K562 (cell line): ENCODE measurements around the gene ZMYM2. TPM values are rescaled to one million over a fixed set of nuclear protein-coding genes. Genes with fewer than 3 reads are reported as not detected.

Source experiments
- ATAC-seq: fragments of 200-7000 bp; cut with Tn5 transposase; 3 replicates; pipeline ENCODE4 v1.9.1; 2020; ENCODE audit warnings: moderate library complexity
- BruUV-seq: library from RNA; stranded (reverse); fragments of 400-500 nt; replicated peaks from 2 replicates; lab custom pipeline; 2021; lab: Mats Ljungman, UMichigan
- CTCF ChIA-PET: fragments of 300-600 bp; formaldehyde crosslinking; extraction: SDS; loops from one replicate; lab custom pipeline; 2021; ENCODE audit warnings: low intra/inter-chr PET ratio; lab: Yijun Ruan, JAX
- POLR2A ChIA-PET: fragments of 300-600, 350-650 bp; sonication (Branson Sonifier 250); formaldehyde crosslinking; extraction: SDS; loops from one replicate; lab custom pipeline; 2021; ENCODE audit warnings: antibody characterized with exemption, inconsistent platforms; lab: Yijun Ruan, JAX
- DNase-seq, 4 experiments: peaks; one replicate each; pipeline versions ENCODE4 v3.0.0 to v3.0.0-alpha.2; 2011 to 2018; ENCODE audit warnings: low spot score in 3 of 4, mixed read lengths in 3 of 4; ENCODE audit errors: extremely low read depth in 1 of 4
- FAIRE-seq: peaks from 2 replicates; lab custom pipeline; 2011; peaks lifted over from hg19 to GRCh38; lab: Jason Lieb, UNC
- H2AFZ ChIP-seq: 2 replicates; pipeline ENCODE4 v1.6.0; 2011; ENCODE audit warnings: low read depth, low read length, control low read depth, inconsistent platforms
- H3K27ac ChIP-seq: fragments of 200-600 bp; 3 replicates; pipeline ENCODE4 v1.8.0; 2011; ENCODE audit warnings: low read depth, mild to moderate bottlenecking, control low read depth, inconsistent platforms, low read length, moderate library complexity, mixed read lengths; ENCODE audit errors: extremely low read depth
- H3K27me3 ChIP-seq, 2 experiments: fragments of 300-600 bp in 1 of 2; 2 replicates in 1 of 2; 3 replicates in 1 of 2; pipeline versions ENCODE4 v1.6.0 to v1.8.0; 2011; ENCODE audit warnings: inconsistent platforms in 2 of 2, low read length in 2 of 2, mild to moderate bottlenecking in 1 of 2, mixed read lengths in 1 of 2, moderate library complexity in 1 of 2; ENCODE audit not compliant: control insufficient read depth in 2 of 2, insufficient read depth in 2 of 2
- H3K36me3 ChIP-seq: fragments of 300-600 bp; 3 replicates; pipeline ENCODE4 v1.8.0; 2011; ENCODE audit warnings: mild to moderate bottlenecking, low read length, inconsistent platforms; ENCODE audit not compliant: control insufficient read depth, insufficient read depth
- H3K4me1 ChIP-seq, 2 experiments: fragments of 200-600 bp in 1 of 2; replicated peaks in 1 of 2; 2 replicates in 1 of 2; 3 replicates in 1 of 2; pipeline versions ENCODE4 v1.5.1 to v1.8.0; 2011; ENCODE audit warnings: inconsistent platforms in 2 of 2, low read length in 2 of 2, mild to moderate bottlenecking in 1 of 2, mixed read lengths in 1 of 2, moderate library complexity in 1 of 2; ENCODE audit not compliant: control insufficient read depth in 2 of 2, insufficient read depth in 2 of 2
- H3K4me2 ChIP-seq: 2 replicates; pipeline ENCODE4 v1.6.1; 2011; ENCODE audit warnings: low read length, control low read depth, inconsistent platforms, mixed read lengths; ENCODE audit not compliant: insufficient read depth
- H3K4me3 ChIP-seq: fragments of 200-600 bp; sonication (generic), shearing (Covaris generic); 2 replicates; pipeline ENCODE4 v1.5.1; 2016; ENCODE audit warnings: control low read depth, inconsistent platforms
- H3K79me2 ChIP-seq: fragments of 200-600 bp; 3 replicates; pipeline ENCODE4 v1.8.0; 2011; ENCODE audit warnings: low read length, inconsistent platforms; ENCODE audit not compliant: control insufficient read depth, insufficient read depth
- H3K9ac ChIP-seq, 2 experiments: 2 replicates each; pipeline versions ENCODE4 v1.6.0 to v1.6.1; 2011; ENCODE audit warnings: low read depth in 2 of 2, low read length in 2 of 2, control low read depth in 1 of 2, inconsistent platforms in 1 of 2, mild to moderate bottlenecking in 1 of 2, mixed read lengths in 1 of 2; ENCODE audit not compliant: insufficient read depth in 1 of 2
- H3K9me1 ChIP-seq: one replicate; pipeline ENCODE4 v1.6.0; 2011; ENCODE audit warnings: inconsistent platforms, mild to moderate bottlenecking, low read length, moderate library complexity; ENCODE audit not compliant: control insufficient read depth, insufficient read depth
- H3K9me3 ChIP-seq: replicated peaks from 2 replicates; pipeline ENCODE4 v1.5.1; 2011; ENCODE audit warnings: low read depth, low read length, inconsistent platforms; ENCODE audit not compliant: control insufficient read depth, insufficient read depth
- H4K20me1 ChIP-seq: replicated peaks from 2 replicates; pipeline ENCODE4 v1.6.1; 2011; ENCODE audit warnings: low read length, inconsistent platforms, mixed read lengths; ENCODE audit not compliant: control insufficient read depth, insufficient read depth
- POLR2AphosphoS2 ChIP-seq: IDR thresholded peaks from 2 replicates; pipeline ENCODE4 v1.6.1; 2012; ENCODE audit warnings: low read length, improper control_type of control experiment
- RBM25 ChIP-seq: fragments of 200-400 bp; formaldehyde crosslinking; IDR thresholded peaks from 2 replicates; pipeline ENCODE4 v1.6.1; 2018; ENCODE audit warnings: low read length, low read depth, moderate library complexity; ENCODE audit not compliant: severe bottlenecking
- SETDB1 ChIP-seq: IDR thresholded peaks from one replicate; pipeline ENCODE4 v1.6.1; 2012; ENCODE audit warnings: low read length, control low read depth, inconsistent platforms
- ZKSCAN1 ChIP-seq: fragments of 150-350 bp; IDR thresholded peaks from 2 replicates; pipeline ENCODE4 v1.6.1; 2016; ENCODE audit warnings: low read depth, low read length
- ZNF165 ChIP-seq: fragments of 250-450 bp; sonication (Bioruptor Pico); IDR thresholded peaks from 2 replicates; pipeline ENCODE4 v1.4.0; 2020; ENCODE audit warnings: borderline replicate concordance
- ZNF311 ChIP-seq: fragments of 250-450 bp; sonication (Bioruptor Pico); IDR thresholded peaks from 2 replicates; pipeline ENCODE4 v1.4.0; 2020; ENCODE audit warnings: mild to moderate bottlenecking, moderate library complexity
- ZNF639 ChIP-seq, 2 experiments: fragments of 200-800 bp in 1 of 2; sonication (Bioruptor generic) in 1 of 2; sonication (generic) in 1 of 2; formaldehyde crosslinking in 1 of 2; IDR thresholded peaks in 1 of 2; conservative IDR thresholded peaks in 1 of 2; 2 replicates each; pipeline versions ENCODE4 v1.5.0 to v1.6.1; 2016 to 2020; ENCODE audit warnings: missing compliant biosample characterization in 1 of 2, missing genetic modification characterization in 1 of 2, missing genetic modification reagents in 1 of 2
- WGBS: fragments of 100-300 bp; shearing (Covaris generic); methylation state at CpG from one replicate; pipeline ENCODE4 v1.1.6; 2016; ENCODE audit warnings: low coverage, mixed read lengths; ENCODE audit not compliant: insufficient coverage; ENCODE audit errors: missing lambda C conversion rate; 5-methylcytosine and 5-hydroxymethylcytosine counted together
- in situ Hi-C: fragments of 300-500 bp; cut with MboI; formaldehyde crosslinking; loops from 4 replicates; pipeline ENCODE4 v1.15.0; 2018; ENCODE audit warnings: inconsistent platforms, mixed read lengths
- intact Hi-C: fragments of 100-400 bp; cut with micrococcal nuclease; formaldehyde crosslinking; loops from 2 replicates; pipeline ENCODE4 v1.14.2; 2022
- polyA plus RNA-seq, 8 experiments: library from polyadenylated mRNA; depleted of rRNA in 4 of 8; stranded (reverse) in 5 of 8; unstranded in 3 of 8; fragments of >200 nt; fragmentation: Nextera tagmentation in 2 of 8; fragmentation: Illumina TruSeq in 1 of 8; extraction: Ambion mirVana in 2 of 8; extraction: Trizol in 1 of 8; gene quantifications; 2 replicates each; pipeline versions ENCODE4 v1.2.1 to v1.2.3, GENCODE V29; 2011 to 2014; ENCODE audit warnings: inconsistent platforms in 1 of 8, missing spikeins in 1 of 8
- total RNA-seq, 7 experiments: library from RNA; depleted of rRNA in 6 of 7; stranded (reverse); fragments of >200 nt in 6 of 7; fragmentation: Illumina TruSeq in 2 of 7; extraction: Trizol in 2 of 7; gene quantifications; 2 replicates each; pipeline versions ENCODE4 v1.2.1 to v1.2.3, GENCODE V29; 2011 to 2021; ENCODE audit warnings: low replicate concordance in 1 of 7

ZMYM2 gene
- total and polyA plus RNA-seq, 9 of the 15 experiments (the other 6 are each of a cell fraction or from before 2014, with no cell fraction given): 5.0 to 48.8 (median 26.8) TPM

- ChIA-PET POLR2A (interaction anchor here (0.6 kb wide), 1 partner anchor 116 kb away, joined by 4 read pairs; no protein-coding TSS in a partner anchor), CTCF (no interaction called here)
- no peaks in the 10 kb centered on the region for H3K4me1 ChIP-seq
- H3K4me2 ChIP-seq: no peak overlapping the region
- BruUV-seq: no TSS peak
- 57% methylated on average over 3 of the region's 3 CpGs for WGBS
- TF ChIP-seq POLR2AphosphoS2: no peak
- TF ChIP-seq ZNF165 (CRISPR knock-in tag): no peak
- peak; percentile 17 for TF ChIP-seq RBM25
- no peak for TF ChIP-seq ZKSCAN1
- no peak for TF ChIP-seq SETDB1
- no peak for TF ChIP-seq ZNF311 (CRISPR knock-in tag)
- TF ChIP-seq ZNF639 (CRISPR knock-in tag; conservative IDR thresholded peaks at IDR 0.05 in 1 of 2, IDR thresholded peaks at IDR 0.05 in 1 of 2): no peak
- FAIRE-seq (no peak), ATAC-seq (peak; percentile 63; the same call in 2 of the 3 replicates), DNase-seq (no peak)
- H3K27ac ChIP-seq: no peak overlapping the region
- H3K9me1 ChIP-seq: no peaks in the 10 kb centered on the region
- no peak overlapping the region for H3K4me3 ChIP-seq
- H4K20me1 ChIP-seq: no peaks in the 10 kb centered on the region; the same call in 1 of the 2 replicates
- peaks cover 43% of the 10 kb centered on the region; the same call in 1 of the 3 replicates for H3K36me3 ChIP-seq
- no peaks in the 10 kb centered on the region for H3K9me3 ChIP-seq
- no peak overlapping the region for H2AFZ ChIP-seq
- intact Hi-C loops (no loop called here), in situ Hi-C loops (no loop called here)
- no peak overlapping the region for H3K9ac ChIP-seq
- H3K27me3 ChIP-seq: no peaks in the 10 kb centered on the region
- H3K79me2 ChIP-seq: peaks cover 61% of the 10 kb centered on the region
Measured at GRCh38 chr13:19967621-19968020, 9.1 kb downstream of the ZMYM2 start.
